Neural cell (in vitro differentiated cells): Measurements from ENCODE around the gene LCT.
"Not testable (repeated sequence)": the region's sequence is repeated elsewhere in the genome, so short reads cannot be mapped to it uniquely, and the experiment has no call there.

Source experiments
- EP300 ChIP-seq: fragments of 450-650 bp; conservative IDR thresholded peaks from 2 replicates; pipeline ENCODE4 v1.6.1; 2014; ENCODE audit warnings: antibody characterized with exemption, mild to moderate bottlenecking, moderate library complexity; ENCODE audit not compliant: poor library complexity, severe bottlenecking
- EZH2 ChIP-seq: fragments of 200-600, 300-800 bp; shearing (Covaris generic), sonication (generic); IDR thresholded peaks from 2 replicates; pipeline ENCODE4 v1.6.1; 2014; ENCODE audit warnings: antibody characterized with exemption, low read length, borderline replicate concordance, mild to moderate bottlenecking; ENCODE audit not compliant: insufficient read depth, poor library complexity, severe bottlenecking
- RAD21 ChIP-seq: fragments of 450-650 bp; conservative IDR thresholded peaks from 2 replicates; pipeline ENCODE4 v1.6.1; 2014; ENCODE audit warnings: antibody characterized with exemption, mild to moderate bottlenecking, moderate library complexity
- SMC3 ChIP-seq: fragments of 450-650 bp; conservative IDR thresholded peaks from 2 replicates; pipeline ENCODE4 v1.6.1; 2014; ENCODE audit warnings: antibody characterized with exemption, mild to moderate bottlenecking, moderate library complexity; ENCODE audit not compliant: poor library complexity
- TAF1 ChIP-seq: IDR thresholded peaks from 2 replicates; pipeline ENCODE4 v1.6.1; 2012; ENCODE audit warnings: low read depth
- TF ChIP-seq, protein P1 (sequence below): fragments of 450-650 bp; IDR thresholded peaks from 2 replicates; pipeline ENCODE4 v1.5.1; 2014; ENCODE audit warnings: antibody characterized with exemption, mild to moderate bottlenecking, moderate library complexity; ENCODE audit not compliant: poor library complexity, severe bottlenecking

DNA sequence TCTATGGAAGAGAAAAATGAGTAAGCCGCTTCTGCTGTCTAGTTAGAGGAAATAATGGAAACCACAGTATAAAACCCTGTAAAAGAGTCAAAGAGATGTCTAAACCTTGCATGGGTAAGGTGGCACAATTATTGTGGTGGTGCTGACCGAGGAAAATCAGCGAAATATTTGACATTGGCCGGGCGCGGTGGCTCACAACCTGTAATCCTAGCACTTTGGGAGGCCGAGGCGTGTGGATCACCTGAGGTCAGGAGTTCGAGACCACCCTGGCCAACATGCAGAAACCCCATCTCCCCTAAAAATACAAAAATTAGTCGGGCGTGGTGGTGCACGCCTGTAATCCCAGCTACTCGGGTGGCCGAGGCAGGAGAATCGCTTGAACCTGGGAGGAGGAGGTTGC is 39.8 kb upstream of the LCT start:
- TF ChIP-seq, protein P1, sequence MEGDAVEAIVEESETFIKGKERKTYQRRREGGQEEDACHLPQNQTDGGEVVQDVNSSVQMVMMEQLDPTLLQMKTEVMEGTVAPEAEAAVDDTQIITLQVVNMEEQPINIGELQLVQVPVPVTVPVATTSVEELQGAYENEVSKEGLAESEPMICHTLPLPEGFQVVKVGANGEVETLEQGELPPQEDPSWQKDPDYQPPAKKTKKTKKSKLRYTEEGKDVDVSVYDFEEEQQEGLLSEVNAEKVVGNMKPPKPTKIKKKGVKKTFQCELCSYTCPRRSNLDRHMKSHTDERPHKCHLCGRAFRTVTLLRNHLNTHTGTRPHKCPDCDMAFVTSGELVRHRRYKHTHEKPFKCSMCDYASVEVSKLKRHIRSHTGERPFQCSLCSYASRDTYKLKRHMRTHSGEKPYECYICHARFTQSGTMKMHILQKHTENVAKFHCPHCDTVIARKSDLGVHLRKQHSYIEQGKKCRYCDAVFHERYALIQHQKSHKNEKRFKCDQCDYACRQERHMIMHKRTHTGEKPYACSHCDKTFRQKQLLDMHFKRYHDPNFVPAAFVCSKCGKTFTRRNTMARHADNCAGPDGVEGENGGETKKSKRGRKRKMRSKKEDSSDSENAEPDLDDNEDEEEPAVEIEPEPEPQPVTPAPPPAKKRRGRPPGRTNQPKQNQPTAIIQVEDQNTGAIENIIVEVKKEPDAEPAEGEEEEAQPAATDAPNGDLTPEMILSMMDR: not testable (repeated sequence)
- TF ChIP-seq RAD21, EZH2, TAF1, EP300, SMC3: not testable (repeated sequence)
